Gastrocnemius medialis (tissue), 4 donors: ENCODE results near the gene GPATCH2.

Experiments used
- CTCF ChIP-seq, 5 experiments: fragments of 450-650 bp in 3 of 5; fragments of 200-600 bp in 2 of 5; sonication (generic) in 2 of 5; IDR thresholded peaks in 4 of 5; conservative IDR thresholded peaks in 1 of 5; 1 replicate in 4 of 5; 2 replicates in 1 of 5; pipeline ENCODE4 v1.5.1; 2016 to 2019; ENCODE audit warnings: antibody characterized with exemption in 5 of 5, mild to moderate bottlenecking in 3 of 5, moderate library complexity in 3 of 5
- POLR2A ChIP-seq, 2 donors: fragments of 450-650 bp; IDR thresholded peaks; one replicate each; pipeline ENCODE4 v1.6.1; 2017; ENCODE audit warnings: antibody characterized with exemption in 2 of 2, mild to moderate bottlenecking in 2 of 2, moderate library complexity in 2 of 2

DNA sequence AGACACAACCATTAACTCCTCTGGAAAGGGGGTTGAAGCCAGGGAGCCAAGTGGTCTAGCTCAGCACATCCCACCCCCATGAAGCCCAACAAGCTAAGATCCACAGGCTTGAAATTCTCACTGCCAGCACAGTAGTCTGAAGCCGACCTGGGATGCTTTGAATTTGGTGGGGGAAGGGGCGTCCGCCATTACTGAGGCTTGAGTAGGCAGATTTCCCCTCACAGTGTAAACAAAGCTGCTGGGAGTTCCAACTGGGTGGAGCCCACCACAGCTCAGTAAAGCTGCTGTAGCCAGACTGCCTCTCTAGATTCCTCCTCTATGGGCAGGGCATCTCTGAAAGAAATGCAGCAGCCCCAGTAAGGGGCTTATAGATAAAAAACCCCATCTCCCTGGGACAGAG, 193.5 kb downstream of the GPATCH2 start:
- TF ChIP-seq POLR2A (IDR thresholded peaks at IDR 0.05) (no peak), CTCF (IDR thresholded peaks at IDR 0.05 in 4 of 5, conservative IDR thresholded peaks at IDR 0.05 in 1 of 5) (no peak)
